ENCODE data around the gene PLCB1.

Gene PLCB1

GRCh38 chr20:8505476-8506200, 373.6 kb downstream of the PLCB1 start:
- in situ Hi-C loops (cut with HindIII; ENCODE audit: low sequenced_read_pairs) = no loop called here
- no peak for DNase-seq (ENCODE audit: low read depth, low spot score)
- H3K4me3 ChIP-seq (ENCODE audit: low read depth, low read length) = no peak overlapping the region
- no peak for TF ChIP-seq CTCF (IDR thresholded peaks at IDR 0.05; ENCODE audit: low read depth, low read length)

GRCh38 chr20:8507231-8507630, 375.2 kb downstream of the PLCB1 start:
- no peak for TF ChIP-seq CTCF (IDR thresholded peaks at IDR 0.05; ENCODE audit: low read depth, low read length)
- in situ Hi-C loops (cut with HindIII; ENCODE audit: low sequenced_read_pairs) = no loop called here
- H3K4me3 ChIP-seq (ENCODE audit: low read depth, low read length) = no peak overlapping the region
- DNase-seq (ENCODE audit: low read depth, low spot score) = no peak

GRCh38 chr20:8509809-8510208, 377.7 kb downstream of the PLCB1 start:
- in situ Hi-C loops (cut with HindIII; ENCODE audit: low sequenced_read_pairs) = no loop called here
- DNase-seq (ENCODE audit: low read depth, low spot score) = no peak
- no peak for TF ChIP-seq CTCF (IDR thresholded peaks at IDR 0.05; ENCODE audit: low read depth, low read length)
- H3K4me3 ChIP-seq (ENCODE audit: low read depth, low read length) = no peak overlapping the region

- in situ Hi-C loops (cut with HindIII; ENCODE audit: low sequenced_read_pairs) = no loop called here
- DNase-seq (ENCODE audit: low read depth, low spot score) = no peak
- H3K4me3 ChIP-seq (ENCODE audit: low read depth, low read length) = no peak overlapping the region
- TF ChIP-seq CTCF (IDR thresholded peaks at IDR 0.05; ENCODE audit: low read depth, low read length) = no peak
Observed at GRCh38 chr20:8510808-8511207, 378.7 kb downstream of the PLCB1 start.

- in situ Hi-C loops (cut with HindIII; ENCODE audit: low sequenced_read_pairs) = no loop called here
- no peak for TF ChIP-seq CTCF (IDR thresholded peaks at IDR 0.05; ENCODE audit: low read depth, low read length)
- no peak for DNase-seq (ENCODE audit: low read depth, low spot score)
Observed at GRCh38 chr20:8512003-8512402, 379.9 kb downstream of the PLCB1 start.

GRCh38 chr20:8515810-8516435, 383.9 kb downstream of the PLCB1 start:
- TF ChIP-seq CTCF (IDR thresholded peaks at IDR 0.05; ENCODE audit: low read depth, low read length) = no peak

More at GRCh38 chr20:8512003-8512402, 379.9 kb downstream of the PLCB1 start:
- no peak overlapping the region for H3K4me3 ChIP-seq (ENCODE audit: low read depth, low read length)

More at GRCh38 chr20:8515810-8516435, 383.9 kb downstream of the PLCB1 start:
- no peak for DNase-seq (ENCODE audit: low read depth, low spot score)
- no peak overlapping the region for H3K4me3 ChIP-seq (ENCODE audit: low read depth, low read length)
- in situ Hi-C loops (cut with HindIII; ENCODE audit: low sequenced_read_pairs) = no loop called here

Measured in astrocyte of the spinal cord (primary cell).